ENCODE measurements around the gene CDIPT.
"Not testable (repeated sequence)": the region's sequence is repeated elsewhere in the genome, so short reads cannot be mapped to it uniquely, and the experiment has no call there.

Gene CDIPT

GRCh38 chr16:29894352-29894751 lies 31.3 kb upstream of the CDIPT start:
- no peak for DNase-seq

- no peak for DNase-seq
Measured at GRCh38 chr16:29893553-29893952, 30.5 kb upstream of the CDIPT start.

GRCh38 chr16:29892458-29892813 lies 29.4 kb upstream of the CDIPT start:
- DNase-seq, result no peak

DNA sequence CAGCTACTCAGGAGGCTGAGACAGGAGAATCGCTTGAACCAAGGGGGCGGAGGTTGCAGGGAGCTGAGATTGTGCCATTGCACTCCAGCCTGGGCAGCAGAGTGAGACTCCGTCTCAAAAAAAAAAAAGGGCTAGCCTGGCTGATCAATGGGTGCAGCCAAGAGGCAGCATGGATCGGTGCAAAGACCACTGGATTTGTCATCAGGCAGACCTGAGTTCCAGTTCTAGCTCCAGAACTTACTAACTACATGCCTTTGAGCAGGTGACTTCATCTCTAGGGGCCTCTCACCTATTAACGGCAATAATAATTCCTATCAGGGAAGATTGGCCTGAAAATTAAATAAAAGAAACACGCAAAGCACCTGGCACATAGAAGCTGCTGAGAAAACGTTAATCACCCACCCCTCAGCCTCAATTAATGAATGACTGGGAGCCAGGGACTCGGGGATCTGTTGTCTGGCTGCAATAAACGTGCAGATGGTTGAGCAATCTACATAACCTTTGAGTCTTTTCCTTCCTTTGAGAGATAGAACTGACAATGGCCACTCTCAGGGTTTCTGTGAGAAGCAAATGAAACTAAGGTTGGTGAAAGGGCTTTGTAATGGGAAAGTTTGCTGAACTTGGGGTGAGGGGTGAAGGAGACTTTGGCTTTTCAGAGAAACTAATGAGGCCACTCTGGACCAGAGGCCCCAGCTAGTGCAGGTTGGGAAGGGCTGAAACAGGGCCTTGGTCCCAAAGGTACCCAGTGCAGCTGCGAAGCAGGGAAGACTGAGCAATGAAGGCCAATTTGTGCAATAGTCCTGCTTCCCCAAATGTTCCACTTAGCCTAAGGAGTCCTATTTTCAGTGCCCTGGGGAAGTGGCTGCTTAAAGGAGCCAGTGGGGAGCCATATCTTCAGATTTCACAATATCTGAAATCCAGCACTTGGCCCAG lies 28.8 kb upstream of the CDIPT start:
- DNase-seq, result no peak

GRCh38 chr16:29889372-29889771 lies 26.3 kb upstream of the CDIPT start:
- not testable (repeated sequence) for DNase-seq

GRCh38 chr16:29883987-29884386 lies 21.0 kb upstream of the CDIPT start:
- no peak for DNase-seq

DNA sequence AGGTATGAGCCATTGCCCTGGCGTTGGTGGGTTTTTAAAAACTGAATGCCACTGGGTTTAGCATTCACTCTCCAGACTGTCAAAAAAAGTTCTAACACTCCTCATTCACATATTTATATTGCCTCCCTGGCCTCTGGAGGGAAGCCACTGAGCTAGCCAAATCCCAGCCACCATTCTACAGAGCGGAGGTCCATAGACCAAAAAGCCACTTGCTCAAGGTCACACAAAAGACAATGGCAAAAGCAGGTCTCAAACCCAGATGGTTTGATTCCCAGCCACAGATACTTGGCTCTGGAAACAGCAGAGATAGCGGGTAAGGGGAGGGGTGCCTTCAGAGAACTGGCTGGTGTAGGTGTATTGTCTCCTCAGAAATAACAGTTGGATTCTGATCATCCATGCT lies 18.0 kb upstream of the CDIPT start:
- no peak for DNase-seq

DNA sequence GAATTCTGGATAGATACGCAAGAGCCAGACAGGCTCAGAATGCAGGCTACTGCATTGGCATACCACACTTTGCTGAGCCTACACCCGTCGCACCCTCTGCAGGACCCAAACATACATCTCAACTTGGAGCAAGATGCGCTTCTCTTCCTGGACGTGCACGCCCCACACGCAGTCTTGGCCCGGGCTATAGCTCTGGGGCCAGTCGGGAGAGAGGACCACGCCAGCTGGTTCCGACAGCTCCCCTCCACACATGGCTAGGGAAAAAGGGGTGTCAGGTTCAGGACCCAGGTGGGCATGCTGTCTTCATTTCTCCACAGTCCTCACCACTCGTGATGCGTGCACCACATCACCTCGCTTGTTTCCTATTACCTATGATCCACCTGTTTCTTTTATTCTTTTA lies 15.1 kb upstream of the CDIPT start:
- DNase-seq, result no peak

DNA sequence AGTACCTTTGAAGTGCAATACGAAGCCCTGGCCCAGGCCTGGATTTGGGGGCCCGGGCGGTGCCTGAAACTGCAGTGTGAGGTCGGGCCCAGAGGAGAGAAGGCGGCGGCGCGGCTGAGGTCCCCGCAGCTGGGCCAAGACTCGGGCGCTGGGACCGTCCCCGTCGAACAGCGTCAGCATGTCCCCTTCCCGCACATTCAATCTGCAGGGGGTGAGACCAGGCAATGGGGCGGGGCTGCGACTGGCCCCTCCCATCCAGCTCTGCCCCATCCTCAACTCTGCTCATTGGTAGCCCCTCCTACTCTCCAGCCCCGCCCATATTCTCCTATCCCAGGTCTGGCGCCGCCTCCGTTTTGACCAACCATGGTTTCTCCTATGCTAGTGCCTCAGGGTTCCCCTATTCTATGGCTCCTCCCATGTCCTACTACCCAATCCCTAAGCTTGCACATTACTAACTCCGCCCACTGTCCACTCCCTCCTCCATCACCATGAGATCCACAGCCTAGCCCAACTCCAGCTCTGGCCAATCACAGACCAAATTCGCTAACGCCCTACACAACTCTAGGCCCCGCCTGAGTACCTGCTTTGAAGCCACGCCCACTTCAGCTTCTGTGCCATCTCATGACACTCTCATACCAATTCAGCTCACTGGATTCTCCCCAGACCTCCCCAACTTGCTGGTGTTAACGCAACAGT lies 14.4 kb upstream of the CDIPT start:
- peak; percentile 77 to 81 for DNase-seq

DNA sequence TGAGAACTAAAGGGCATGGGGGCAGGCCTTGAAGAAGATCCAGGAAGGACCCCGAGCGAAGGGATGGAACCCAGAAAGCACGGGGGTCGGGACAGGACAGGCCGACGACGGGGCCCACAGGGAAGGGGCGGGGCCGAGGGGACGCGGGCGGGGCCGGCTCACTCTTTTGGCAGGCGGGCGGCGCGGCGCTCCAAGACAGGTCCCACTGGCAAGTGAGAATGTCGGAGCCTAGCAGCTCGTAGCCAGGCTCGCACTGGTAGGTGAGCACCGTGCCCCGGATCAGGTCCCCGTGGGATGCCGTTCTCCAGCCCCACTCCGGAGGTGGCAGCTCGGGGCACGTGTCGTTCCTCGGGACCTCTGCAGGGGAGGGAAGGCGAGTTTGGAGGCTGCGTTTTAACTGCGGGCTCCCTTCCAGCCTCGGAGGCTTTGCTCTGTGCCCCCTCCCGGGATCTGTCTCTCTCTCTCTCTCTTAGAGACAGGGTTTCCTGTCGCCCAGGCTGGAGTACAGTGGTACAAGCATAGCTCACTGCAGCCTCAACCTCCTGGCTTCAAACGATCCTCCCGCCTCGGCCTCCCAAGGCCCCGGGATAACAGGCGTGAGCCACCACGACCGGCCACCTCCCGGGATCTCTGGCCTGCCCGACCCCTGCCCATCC lies 13.7 kb upstream of the CDIPT start:
- peak; percentile 53 to 67 for DNase-seq

DNA sequence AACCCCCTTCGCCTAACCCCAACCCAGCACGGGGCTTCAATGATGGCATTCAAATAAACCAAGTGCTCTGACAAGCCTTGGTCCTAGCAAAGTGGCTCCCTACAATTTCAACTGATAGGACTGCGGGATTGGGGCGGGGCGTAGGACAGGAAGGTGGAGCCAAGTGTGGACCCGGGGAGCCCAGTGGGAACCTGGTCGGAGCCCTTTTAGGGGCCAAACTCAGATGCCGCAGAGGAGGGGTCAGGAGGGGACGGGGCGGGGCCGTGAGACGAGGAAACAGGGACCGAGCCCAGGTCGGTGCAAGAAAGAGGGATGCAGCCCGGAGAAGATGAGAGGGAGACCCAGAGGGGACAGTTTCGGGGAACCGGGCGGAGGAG lies 13.2 kb upstream of the CDIPT start:
- DNase-seq, result peak; percentile 29 to 32

DNA sequence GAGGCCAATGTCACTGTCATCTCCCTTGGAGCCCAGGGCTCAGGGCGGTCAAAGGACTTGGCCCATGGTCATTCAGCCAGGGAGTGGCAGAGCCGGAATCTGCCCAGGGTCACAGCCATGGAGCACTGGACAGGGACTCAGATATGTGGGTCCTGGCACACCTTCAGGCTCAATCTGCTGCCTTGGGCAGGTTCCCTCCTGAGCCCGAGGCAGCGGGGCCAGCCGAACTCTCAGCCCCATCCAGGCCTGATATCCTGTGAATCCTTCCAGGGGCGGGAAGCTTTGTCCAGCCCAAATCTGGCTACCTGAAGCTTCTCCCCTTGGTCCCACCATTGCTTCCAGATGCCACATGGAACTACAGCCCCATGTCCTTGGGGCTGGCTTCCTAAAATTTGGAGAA lies 12.2 kb upstream of the CDIPT start:
- no peak for DNase-seq

DNA sequence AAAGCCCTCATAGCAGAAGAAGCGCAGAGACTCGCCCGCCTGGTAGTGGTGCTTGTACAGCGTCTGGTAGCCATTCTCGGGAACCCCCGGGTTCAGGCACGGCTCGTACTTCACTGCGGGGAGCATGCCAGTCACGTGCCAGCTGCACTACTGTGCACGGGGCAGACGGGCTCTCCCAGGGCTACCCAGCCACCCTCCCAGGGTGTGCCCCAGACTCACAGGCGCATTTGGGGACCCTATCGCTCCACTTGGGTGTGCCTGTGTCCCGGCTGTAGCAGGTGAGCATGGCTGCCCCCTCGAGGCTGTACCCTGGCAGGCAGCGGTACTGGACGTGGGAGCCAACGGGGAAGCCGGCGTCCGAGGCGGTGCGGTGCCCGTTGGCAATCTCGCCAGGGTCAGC lies 10.3 kb upstream of the CDIPT start:
- DNase-seq, result no peak

- no peak for DNase-seq
Measured at GRCh38 chr16:29871822-29872546, 9.0 kb upstream of the CDIPT start.

GRCh38 chr16:29869067-29869466 lies 6.0 kb upstream of the CDIPT start:
- DNase-seq, result not testable (repeated sequence)

DNA sequence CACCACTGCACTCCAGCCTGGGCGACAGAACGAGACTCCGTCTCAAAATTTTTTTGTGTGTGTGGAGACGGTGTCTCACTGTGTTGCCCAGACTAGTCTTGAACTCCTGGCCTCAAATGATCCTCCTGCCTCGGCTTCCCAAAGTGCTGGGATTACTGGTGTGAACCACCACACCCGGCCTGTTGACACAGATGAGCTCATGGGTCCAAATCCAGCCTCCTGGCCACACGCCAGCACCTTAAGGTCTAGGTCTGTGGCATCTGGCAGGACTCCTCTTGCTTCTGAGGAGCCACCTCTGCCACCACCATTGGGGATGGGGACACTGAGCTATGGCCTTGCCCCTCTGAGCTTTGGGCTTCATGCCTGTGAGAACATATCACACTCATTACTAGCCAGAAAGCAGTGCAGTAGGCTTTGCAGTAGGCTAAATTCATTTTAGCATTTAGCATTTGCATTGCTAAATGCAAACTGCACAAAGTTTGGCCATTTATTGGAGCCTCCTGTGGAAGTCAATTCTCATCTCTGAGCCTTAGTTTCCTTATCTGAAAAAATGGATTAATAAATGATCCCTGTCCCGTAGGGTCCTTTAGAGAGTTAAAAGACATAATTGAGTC lies 5.5 kb upstream of the CDIPT start:
- DNase-seq, result no peak

GRCh38 chr16:29864205-29864604 lies 1.2 kb upstream of the CDIPT start:
- no peak for DNase-seq

DNA sequence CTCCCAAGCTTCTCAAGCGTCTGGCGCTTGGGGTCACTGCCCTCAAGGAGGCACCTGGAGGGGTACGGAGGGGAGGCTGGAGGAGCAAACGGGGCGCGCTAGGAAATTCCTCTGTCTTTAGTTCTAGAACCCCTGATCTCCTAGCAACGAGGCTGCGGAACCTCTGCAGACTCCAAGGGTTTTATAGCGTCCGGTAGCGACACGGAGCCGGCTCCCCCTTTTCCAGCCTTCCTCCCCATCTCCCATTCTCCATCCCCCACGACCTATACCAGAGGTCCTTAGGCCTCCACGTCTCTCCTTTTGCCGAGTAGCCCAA lies 601 bp upstream of the CDIPT start:
- no peak for DNase-seq

DNA sequence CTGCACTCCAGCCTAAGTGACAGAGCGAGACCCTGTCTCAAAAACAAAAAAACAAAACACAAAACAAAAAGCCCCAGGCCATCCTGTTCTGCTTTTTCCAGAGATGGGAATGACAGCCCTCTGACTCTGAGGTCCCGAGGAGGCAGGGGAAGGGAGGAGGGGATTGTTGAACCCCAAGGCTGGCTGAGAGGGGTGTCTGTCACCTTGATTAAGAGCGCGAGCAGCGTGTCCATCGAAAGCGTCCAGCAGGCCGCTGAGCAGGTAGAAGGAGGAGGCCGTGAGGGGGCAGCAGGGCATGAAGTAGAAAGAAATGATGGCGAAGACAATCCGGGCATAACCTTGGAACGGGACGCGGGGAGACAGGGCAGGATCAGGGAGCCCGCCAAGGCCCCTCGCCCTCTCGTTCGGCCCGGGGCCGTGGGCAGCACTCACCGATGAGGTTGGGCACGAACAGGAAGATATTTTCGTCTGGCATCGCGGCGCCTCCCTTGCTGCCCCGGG lies 593 bp downstream of the CDIPT start:
- DNase-seq, result peak in 1 of 2 experiments; percentile 29

GRCh38 chr16:29860218-29860617 lies 2.8 kb downstream of the CDIPT start:
- no peak for DNase-seq

- DNase-seq, result no peak
Measured at GRCh38 chr16:29858974-29859373, 4.1 kb downstream of the CDIPT start.

DNA sequence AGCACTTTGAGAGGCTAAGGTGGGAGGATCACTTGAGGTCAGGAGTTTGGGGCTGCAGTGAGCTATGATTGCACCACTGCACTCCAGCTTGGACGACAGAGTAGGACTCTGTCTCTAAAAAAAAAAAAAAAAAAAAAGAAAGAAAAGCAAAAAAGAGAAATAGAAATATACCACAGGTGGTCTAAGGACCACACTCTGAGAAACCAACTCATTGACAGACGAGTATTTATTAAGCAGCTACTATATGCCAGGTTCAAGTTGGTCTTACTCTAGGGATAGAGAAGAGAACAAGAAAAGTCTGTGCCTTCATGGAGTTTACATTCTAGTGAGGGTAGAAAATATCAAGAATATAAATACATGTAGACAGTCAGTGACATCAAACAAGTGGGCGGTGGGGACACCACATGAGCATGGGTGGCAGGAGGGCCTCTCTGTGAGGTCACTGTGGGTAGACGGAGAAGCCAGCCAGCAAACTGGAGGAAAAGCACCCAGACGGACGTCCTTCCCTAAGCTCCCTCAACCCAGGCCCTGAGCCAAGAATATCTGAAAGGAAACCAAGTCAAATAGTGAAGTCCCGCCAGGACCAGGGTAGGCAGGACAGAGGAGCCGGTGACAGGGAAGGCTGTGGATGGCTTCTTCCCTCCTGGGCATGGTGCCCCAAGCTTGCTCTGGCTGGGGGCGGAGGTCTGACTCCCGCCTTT lies 4.7 kb downstream of the CDIPT start:
- no peak for DNase-seq
